Astrocyte (in vitro differentiated cells and primary cell): Measurements from ENCODE around the gene NRIP1.

Experiments used
- EZH2 ChIP-seq: IDR thresholded peaks from 2 replicates; pipeline ENCODE4 v1.6.1; 2012; ENCODE audit warnings: mild to moderate bottlenecking, low read length, inconsistent platforms; ENCODE audit not compliant: insufficient read depth
- TF ChIP-seq, protein P1 (sequence below): IDR thresholded peaks from 2 replicates; pipeline ENCODE4 v1.5.1; 2011; ENCODE audit warnings: low read depth, mild to moderate bottlenecking, inconsistent platforms, low read length, moderate library complexity; ENCODE audit not compliant: insufficient read depth

DNA sequence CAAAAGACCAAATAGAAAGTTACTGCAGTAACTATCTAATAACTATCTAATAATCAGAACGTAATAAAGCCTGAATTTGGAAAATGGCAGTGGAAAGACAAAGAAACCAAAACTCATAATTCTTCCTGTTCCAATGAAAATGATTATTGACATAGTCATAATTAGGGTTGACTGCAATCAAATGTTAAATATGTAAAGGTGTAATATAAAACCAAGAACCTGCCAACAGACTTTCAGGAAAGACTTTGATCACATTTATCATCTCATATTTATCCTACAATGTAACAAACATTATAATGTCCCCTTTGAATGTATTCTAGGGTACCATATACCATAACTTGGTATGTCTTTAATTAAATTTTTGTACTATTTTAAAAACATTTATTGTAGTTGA, 26.9 kb downstream of the NRIP1 start:
- TF ChIP-seq, protein P1, sequence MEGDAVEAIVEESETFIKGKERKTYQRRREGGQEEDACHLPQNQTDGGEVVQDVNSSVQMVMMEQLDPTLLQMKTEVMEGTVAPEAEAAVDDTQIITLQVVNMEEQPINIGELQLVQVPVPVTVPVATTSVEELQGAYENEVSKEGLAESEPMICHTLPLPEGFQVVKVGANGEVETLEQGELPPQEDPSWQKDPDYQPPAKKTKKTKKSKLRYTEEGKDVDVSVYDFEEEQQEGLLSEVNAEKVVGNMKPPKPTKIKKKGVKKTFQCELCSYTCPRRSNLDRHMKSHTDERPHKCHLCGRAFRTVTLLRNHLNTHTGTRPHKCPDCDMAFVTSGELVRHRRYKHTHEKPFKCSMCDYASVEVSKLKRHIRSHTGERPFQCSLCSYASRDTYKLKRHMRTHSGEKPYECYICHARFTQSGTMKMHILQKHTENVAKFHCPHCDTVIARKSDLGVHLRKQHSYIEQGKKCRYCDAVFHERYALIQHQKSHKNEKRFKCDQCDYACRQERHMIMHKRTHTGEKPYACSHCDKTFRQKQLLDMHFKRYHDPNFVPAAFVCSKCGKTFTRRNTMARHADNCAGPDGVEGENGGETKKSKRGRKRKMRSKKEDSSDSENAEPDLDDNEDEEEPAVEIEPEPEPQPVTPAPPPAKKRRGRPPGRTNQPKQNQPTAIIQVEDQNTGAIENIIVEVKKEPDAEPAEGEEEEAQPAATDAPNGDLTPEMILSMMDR: no peak
- TF ChIP-seq EZH2: no peak
